Tibial artery (tissue), 4 donors: ENCODE results near the gene YWHAH.

Experiments
- DNase-seq, 2 donors: peaks; one replicate each; pipeline ENCODE4 v3.0.0-alpha.2; 2019
- H3K27ac ChIP-seq, 2 donors: fragments of 200-600 bp; sonication (generic) in 1 of 2; 1 replicate in 1 of 2; 2 replicates in 1 of 2; pipeline ENCODE4 v1.5.1; 2018 to 2019; ENCODE audit warnings: mild to moderate bottlenecking in 1 of 2
- H3K27me3 ChIP-seq, 2 donors: fragments of 200-600 bp; sonication (generic) in 1 of 2; one replicate each; pipeline versions ENCODE4 v1.5.1 to v1.6.0; 2016 to 2019
- H3K36me3 ChIP-seq, 3 donors: fragments of 200-600 bp; sonication (generic) in 2 of 3; one replicate each; pipeline ENCODE4 v1.5.1; 2016 to 2019; ENCODE audit warnings: mild to moderate bottlenecking in 2 of 3
- H3K4me1 ChIP-seq, 4 donors: fragments of 200-600 bp; sonication (generic) in 2 of 4; 1 replicate in 3 of 4; 2 replicates in 1 of 4; pipeline ENCODE4 v1.5.1; 2016 to 2019
- H3K4me3 ChIP-seq, 2 donors: fragments of 200-600 bp; sonication (generic) in 1 of 2; 1 replicate in 1 of 2; 2 replicates in 1 of 2; pipeline ENCODE4 v1.5.1; 2018 to 2019; ENCODE audit warnings: mild to moderate bottlenecking in 2 of 2
- H3K9me3 ChIP-seq, 3 donors: fragments of 200-600 bp; sonication (generic) in 1 of 3; one replicate each; pipeline ENCODE4 v1.5.1; 2016 to 2019
- CTCF ChIP-seq, 2 experiments: fragments of 200-600 bp in 1 of 2; fragments of 450-650 bp in 1 of 2; IDR thresholded peaks; one replicate each; pipeline ENCODE4 v1.5.1; 2017 to 2019; ENCODE audit warnings: antibody characterized with exemption in 2 of 2, mild to moderate bottlenecking in 1 of 2, moderate library complexity in 1 of 2
- intact Hi-C: fragments of 100-400 bp; cut with DNase I; formaldehyde crosslinking; loops from one replicate; pipeline ENCODE4 v1.15.0; 2023; ENCODE audit warnings: low total_unique reads

The YWHAH gene

GRCh38 chr22:32000181-32000580 lies 55.8 kb downstream of the YWHAH start:
- TF ChIP-seq CTCF (IDR thresholded peaks at IDR 0.05), result no peak
- intact Hi-C loops, result no loop called here
- no peaks in the 10 kb centered on the region for H3K4me1 ChIP-seq
- H3K9me3 ChIP-seq, result no peaks in the 10 kb centered on the region
- no peak overlapping the region for H3K4me3 ChIP-seq
- DNase-seq, result no peak
- peaks cover 0 to 9% of the 10 kb centered on the region in 2 donors for H3K27me3 ChIP-seq
- H3K27ac ChIP-seq, result no peak overlapping the region
- no peaks in the 10 kb centered on the region for H3K36me3 ChIP-seq

- TF ChIP-seq CTCF (IDR thresholded peaks at IDR 0.05), result no peak
- intact Hi-C loops, result no loop called here
- no peak overlapping the region for H3K4me3 ChIP-seq
Measured at GRCh38 chr22:32005453-32005852, 61.1 kb downstream of the YWHAH start.

More at GRCh38 chr22:32005453-32005852, 61.1 kb downstream of the YWHAH start:
- Histone ChIP-seq H3K36me3 (no peaks in the 10 kb centered on the region), H3K27ac (no peak overlapping the region), H3K4me1 (no peaks in the 10 kb centered on the region), H3K9me3 (no peaks in the 10 kb centered on the region), H3K27me3 (no peaks in the 10 kb centered on the region)
- no peak for DNase-seq
